Stimulated activated CD4-positive, alpha-beta T cell treated with anti-CD3 and anti-CD28 coated beads, Interleukin-2, amount 100 ng/mL, for 48 hours (primary cell): ENCODE measurements around the gene TBL2.
"Not testable (repeated sequence)": the region's sequence is repeated elsewhere in the genome, so short reads cannot be mapped to it uniquely, and the experiment has no call there.

Source experiments
- DNase-seq, 2 donors: peaks; one replicate each; pipeline ENCODE4 v3.0.0-alpha.2; 2020

Gene TBL2

DNA sequence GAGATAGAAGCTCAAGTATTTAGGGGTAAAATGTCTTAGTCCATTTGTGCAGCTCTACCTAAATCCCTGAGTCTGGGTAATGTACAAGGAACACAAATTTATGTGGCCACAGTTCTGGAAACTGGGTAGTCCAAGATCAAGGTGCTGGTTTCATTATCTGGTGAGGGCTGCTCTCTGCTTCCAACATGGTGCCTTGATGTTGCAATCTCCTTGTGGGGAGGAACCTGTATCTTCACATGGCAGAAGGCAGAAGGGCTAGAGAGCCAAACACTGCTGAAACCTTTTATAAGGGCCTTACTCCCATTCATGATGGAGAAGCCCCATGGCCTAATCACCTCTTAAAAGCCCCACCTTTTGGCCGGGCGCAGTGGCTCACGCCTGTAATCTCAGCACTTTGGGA lies 47.6 kb downstream of the TBL2 start:
- DNase-seq = no peak

DNA sequence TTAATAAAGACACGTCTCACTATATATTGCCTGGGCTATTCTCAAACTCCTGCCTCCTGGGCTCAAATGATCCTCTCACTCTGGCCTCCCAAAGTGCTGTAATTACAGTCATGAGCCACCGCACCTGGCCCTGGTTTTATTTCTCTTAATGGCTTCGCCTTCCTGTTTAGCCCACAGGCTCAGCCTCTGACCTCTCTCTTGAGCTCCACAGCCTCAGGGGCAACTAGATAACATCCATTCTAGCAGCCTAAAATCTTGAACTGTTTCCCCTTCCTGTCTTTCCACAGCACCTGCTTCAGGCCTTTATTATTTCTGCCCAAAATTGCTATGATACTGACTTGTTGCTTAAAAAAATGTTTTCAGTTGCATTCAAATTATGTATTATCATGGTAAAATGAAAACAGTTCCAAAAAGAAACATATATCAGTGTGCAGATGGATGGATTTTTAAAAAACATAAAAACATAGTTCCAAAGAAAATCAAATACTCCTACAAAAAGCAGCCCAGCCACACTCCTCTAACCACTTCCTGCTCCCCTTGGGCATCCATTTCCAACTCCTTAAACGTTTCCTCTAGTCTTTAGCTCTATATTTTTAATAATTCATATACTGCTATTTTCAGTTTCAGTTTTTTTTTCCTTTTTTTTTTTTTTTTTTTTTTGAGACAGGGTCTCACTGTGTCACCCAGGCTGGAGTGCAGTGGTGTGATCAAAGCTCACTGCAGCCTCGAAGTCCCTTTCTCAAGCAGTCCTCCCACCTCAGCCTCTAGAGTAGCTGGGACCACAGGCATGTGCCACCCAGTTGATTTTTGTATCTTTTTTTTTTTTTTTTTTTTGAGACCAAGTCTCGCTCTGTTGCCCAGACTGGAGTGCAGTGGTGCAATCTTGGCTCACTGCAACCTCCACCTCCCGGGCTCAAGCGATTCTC lies 51.2 kb downstream of the TBL2 start:
- no peak for DNase-seq

DNA sequence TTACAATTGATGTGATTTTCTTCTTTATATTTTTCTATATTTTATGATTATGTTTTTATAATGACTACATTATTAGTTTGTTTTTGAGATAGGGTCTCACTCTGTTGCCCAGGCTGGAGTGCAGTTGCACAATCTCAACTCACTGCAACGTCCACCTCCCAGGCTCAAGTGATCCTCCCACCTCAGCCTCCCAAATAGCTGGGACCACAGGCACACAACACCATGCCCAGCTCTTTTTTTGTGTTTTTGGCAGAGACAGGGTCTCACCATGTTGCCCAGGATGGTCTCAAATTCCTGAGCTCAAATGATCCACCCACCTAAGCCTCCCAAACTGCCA lies 52.3 kb downstream of the TBL2 start:
- DNase-seq = not testable (repeated sequence)

DNA sequence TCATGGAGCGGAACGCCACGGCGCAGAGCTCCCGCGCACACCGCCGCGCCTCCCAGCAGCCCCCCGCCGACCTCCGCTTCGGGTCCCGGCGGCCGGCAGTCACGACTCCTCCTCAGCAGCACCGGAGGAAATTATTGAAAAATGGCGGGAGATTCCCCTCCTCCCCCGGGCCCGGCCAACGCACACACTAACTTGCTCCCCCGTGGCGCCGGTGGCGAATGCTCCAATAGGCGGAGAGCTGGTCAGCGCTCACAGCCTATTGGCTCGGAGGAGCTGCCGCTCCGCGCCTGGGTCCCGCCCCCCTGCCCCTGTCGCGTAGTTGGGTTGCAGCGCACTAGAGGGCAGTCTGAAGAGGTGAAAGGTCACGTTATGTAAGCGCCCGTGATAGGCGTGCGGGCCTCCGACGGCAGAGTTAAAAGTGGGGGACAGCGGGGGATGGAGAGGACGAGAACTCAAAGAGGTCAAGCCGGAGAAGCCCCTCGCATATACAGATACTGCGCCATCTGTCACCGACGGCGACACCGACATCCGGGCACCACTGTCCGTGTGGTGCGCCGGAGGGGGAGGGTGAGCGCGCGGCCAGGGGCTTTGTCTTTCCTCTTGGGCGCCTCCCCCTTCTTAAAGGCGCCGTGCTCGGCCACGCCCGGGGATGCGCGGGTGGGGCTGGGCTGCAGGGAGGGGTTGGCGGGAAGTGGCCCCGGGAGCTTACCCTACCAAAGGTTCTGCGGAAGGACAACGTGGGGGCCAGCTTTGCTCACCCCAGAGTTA lies 56.1 kb downstream of the TBL2 start, which contains the start of gene BAZ1B:
BAZ1B (minus strand) TSS at position 189 of the 768 bp plus-strand sequence. CDS start 360 bp downstream, outside the sequence.
- DNase-seq = peak; percentile 95 to 96

DNA sequence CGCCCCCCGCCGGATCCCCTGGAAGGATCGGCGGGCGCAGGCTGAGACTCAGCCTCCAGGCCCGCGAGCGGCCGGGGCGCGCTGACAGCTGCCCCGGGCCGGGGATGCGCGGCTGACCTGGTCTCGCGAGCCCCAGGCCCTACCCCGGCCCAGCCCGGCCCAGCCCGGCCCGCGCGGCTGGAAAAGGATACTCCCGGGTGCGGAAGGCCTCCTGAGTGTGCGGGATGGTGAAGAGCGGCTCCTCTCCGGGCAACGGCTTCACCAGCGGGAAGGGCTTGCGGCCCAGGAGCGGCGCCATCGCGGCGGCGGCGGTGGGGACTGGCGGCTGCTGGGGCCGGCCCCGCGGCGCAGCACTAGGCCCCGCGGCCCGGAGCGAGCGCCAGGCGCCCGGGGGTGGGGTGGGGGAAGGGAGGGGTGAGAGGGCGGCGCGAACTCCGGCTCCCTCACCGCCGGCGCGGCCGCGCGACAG lies 56.7 kb downstream of the TBL2 start:
- DNase-seq = peak in 1 of 2 donors; percentile 65

DNA sequence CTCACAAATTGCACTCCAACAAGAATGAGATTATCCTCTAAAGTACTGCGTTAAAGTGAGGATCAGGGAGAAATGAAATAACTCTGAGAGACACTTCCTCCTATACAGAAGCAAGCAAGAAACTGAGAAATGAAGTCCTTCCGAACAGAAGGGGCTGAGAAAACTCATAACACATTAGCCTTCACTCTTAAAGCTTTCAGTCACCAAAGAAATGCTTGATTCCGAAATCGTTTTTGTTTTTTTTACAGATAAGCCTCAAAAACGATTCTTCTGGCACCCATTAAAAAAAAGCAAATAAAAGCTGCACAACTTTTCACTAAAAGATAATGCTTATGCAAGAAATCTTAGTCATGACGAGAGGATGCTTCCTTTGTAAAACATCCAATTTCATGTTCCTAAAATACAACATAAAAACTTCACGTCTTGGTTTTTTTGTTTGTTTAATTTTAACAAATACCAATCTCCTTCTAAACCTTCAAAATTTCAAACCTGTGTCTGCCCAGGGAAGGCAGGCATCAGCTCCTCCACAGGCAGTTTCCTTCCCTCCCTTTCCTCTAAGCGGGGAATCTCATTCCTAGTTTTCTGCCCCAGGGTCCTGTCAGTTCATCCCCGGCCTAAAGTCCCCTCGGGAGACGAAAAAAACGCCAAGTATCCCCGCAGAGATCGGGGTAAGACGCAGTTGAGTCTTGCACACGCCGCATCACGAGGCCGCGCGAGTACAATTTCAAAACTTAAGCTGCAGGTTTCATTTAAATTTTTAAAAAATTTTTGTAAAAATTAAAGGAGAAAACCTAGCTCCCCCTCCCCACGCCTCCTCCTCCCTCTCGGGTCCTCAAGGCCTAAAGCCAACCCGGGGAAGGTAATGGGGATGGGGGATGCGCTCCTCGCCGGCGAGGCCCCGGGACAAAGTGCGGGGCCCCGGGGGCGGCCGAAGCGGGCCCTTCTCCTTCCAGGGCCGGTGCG lies 57.4 kb downstream of the TBL2 start:
- DNase-seq = peak in 1 of 2 donors; percentile 16

DNA sequence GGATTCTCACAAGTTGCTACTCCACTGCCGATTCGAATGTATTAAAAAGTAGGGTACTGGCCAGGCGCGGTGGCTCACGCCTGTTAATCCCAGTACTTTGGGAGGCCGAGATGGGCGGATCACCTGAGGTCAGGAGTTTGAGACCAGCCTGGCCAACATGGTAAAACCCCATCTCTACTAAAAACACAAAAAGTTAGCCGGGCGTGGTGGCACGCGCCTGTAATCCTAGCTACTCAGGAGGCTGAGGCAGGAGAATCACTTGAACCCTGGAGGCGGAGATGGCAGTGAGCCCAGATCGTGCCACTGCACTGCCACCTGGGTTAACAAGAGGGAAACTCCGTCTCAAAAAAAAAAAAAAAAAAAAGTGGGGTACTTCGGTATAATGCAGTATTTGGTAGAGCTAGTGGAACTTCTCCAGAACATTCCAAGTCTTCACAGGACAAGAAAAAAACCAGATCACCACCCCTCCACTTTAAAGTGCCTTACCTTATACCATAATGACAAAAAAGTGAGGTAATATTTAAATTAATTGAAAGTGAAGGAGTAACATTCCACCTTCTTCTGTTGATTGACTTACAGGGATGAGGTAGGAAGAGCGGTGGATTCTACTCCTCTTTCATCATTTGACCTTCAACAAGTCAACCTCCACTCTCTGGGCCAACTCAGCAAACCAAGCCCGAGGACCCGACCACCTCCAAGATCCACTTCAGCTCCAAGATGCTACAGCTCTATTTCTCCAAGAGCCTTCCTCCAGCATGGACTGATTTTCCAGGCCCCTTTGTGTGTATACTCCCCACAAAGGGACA lies 58.3 kb downstream of the TBL2 start:
- no peak for DNase-seq

DNA sequence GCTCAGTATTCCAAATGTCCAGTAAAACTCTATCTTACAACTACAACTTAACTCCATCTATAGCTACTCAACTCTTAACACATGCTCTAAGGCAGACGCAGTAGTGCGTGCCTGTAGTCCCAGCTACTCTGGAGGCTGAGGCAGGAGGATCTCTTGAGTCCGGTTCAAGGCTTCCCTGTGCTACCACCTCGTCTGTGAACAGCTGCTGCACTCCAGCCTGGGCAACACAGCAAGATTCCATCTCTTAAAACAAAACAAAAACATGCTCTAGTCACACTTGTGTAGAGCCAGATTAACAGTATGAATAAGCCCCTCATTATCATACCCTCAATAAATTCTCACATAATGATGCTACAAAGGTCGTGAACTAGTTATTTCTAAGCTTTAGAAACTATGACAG lies 59.9 kb downstream of the TBL2 start:
- DNase-seq = no peak
